G401 (cell line): Measurements from ENCODE around the gene NCAPG. TPM values are rescaled to one million over a fixed set of nuclear protein-coding genes. Genes with fewer than 3 reads are reported as not detected.

Experiments used
- DNase-seq: peaks from one replicate; pipeline ENCODE4 v3.0.0-alpha.2; 2015; ENCODE audit warnings: low spot score
- in situ Hi-C: cut with HindIII; loops from 2 replicates; pipeline ENCODE4 v1.10.0; 2016; ENCODE audit warnings: low sequenced_read_pairs, mixed read lengths
- total RNA-seq: library from RNA; depleted of rRNA; stranded (reverse); fragments of >200 nt; shearing (Covaris generic); gene quantifications from 2 replicates; pipeline ENCODE4 v1.2.3, GENCODE V29; 2014; rRNA removed

NCAPG gene
- total RNA-seq: 28.3 and 74.7 TPM in 2 replicates

DNA sequence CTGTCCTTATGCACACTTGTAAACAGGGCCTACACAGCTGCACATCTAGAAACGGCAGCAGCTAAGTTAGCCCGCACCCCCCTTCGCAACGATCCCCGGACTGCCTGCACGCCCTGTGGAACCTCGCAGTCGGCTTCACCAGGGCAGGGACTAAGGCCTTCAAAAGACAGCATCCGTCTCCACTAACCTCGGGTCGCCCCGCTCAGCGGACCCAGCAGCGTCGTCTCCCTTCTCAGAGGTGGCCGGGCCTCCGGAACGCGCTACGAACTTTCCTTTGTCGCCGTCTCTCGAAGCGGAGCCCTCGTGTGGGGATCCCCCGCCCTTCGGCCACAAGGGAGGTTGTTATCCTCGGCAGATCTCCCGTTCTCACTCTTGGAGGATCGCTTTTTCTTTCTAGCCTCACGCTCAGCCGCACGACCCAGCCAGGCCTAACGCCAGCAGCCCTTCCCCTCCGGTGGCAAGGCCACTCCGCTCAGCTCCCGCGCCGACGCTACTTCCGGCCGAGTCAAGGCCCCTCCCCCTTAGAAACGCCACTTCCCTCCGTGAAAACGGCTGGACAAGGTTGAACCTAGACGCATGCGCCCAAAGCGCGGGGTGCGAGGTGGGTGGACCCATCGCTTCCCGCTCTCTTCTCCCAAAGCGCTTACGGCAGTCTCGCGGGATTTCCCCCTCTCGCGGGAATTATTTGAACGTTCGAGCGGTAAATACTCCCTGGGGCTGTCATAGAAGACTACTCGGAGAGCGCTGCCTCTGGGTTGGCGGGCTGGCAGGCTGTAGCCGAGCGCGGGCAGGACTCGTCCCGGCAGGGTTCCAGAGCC lies at the start of gene NCAPG, which contains the start of gene DCAF16:
TSS of gene NCAPG (plus strand) at position 720 of the 818 bp plus-strand sequence. CDS start 99 bp downstream, outside the sequence.
TSS of gene DCAF16 (minus strand) at position 498 of the 818 bp plus-strand sequence. CDS start 6,616 bp downstream, outside the sequence.
- in situ Hi-C loops: no loop called here
- peak; percentile 100 for DNase-seq

GRCh38 chr4:17761062-17761461 lies 49.7 kb upstream of the NCAPG start:
- in situ Hi-C loops: no loop called here

GRCh38 chr4:17762726-17763125 lies 48.1 kb upstream of the NCAPG start:
- DNase-seq: peak; percentile 14
- in situ Hi-C loops: no loop called here

More at GRCh38 chr4:17761062-17761461, 49.7 kb upstream of the NCAPG start:
- DNase-seq: no peak

DNA sequence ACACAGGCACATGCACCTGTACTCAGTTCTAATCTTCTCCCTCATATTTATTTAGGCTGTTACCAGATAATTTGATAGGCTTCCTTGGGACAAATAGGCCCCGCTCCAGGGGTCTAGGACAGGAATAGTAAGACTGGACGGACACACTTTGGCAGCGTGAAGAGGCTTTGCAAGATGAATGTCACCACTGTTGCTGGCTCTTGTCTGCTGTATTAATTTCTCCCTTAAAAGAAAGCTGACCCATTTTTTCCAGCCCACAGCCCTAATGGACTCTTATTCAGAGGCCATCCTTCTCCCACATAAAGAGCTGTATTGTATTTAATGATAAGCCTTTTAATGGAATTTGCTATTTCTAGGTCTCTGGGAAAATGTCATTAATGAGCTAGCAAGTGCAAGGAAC lies 47.4 kb upstream of the NCAPG start:
- no peak for DNase-seq
- in situ Hi-C loops: no loop called here

GRCh38 chr4:17763931-17764330 lies 46.8 kb upstream of the NCAPG start:
- in situ Hi-C loops: no loop called here
- DNase-seq: no peak

- in situ Hi-C loops: no loop called here
- DNase-seq: no peak
These were observed 45.1 kb upstream of the NCAPG start for GRCh38 chr4:17765514-17766286.

DNA sequence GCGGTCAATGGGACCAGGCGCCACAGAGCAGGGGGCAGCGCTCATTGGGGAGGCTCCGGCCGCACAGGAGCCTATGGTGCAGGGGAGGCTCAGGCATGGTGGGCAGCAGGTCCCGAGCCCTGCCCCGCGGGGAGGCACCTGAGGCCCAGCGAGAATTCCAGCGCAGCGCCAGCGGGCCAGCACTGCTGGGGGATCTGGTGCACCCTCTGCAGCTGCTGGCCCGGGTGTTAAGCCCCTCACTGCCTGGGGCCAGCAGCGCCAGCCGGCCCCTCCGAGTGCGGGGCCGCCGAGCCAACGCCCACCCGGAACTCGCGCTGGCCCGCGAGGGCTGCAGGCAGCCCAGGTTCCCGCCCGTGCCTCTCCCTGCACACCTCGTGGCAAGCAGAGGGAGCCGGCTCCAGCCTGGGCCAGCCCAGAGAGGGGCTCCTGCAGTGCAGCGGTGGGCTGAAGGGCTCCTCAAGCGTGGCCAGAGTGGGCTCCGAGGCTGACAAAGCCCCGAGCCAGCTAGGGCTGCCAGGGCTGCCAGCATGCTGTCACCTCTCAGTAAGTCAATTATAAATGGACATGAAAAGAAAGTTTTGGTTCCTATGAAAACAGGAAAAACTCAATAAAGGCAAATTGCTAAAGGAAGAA lies 43.8 kb upstream of the NCAPG start:
- no peak for DNase-seq
- in situ Hi-C loops: no loop called here

- in situ Hi-C loops: no loop called here
These were observed 41.2 kb upstream of the NCAPG start for GRCh38 chr4:17769406-17770174.

DNA sequence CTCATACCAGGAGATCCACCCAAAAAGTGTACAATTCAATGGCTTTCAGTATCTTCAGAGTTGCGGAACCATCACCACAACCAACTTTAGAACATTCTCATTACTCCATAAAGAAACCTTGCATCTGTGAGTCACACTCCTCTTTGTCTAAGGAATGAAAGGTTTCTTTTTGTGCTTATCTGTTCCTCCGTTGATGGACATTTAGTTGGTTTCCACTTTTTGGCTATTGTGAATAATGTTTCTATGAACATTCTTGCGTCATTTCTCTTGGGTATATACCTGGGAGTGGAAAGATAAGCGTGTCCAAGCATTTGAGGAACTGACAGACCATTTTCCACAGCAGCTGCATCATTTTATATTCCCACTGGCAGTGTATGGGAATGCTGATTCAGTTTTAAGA lies 39.9 kb upstream of the NCAPG start:
- no peak for DNase-seq
- in situ Hi-C loops: no loop called here

More at GRCh38 chr4:17769406-17770174, 41.2 kb upstream of the NCAPG start:
- DNase-seq: peak; percentile 40

GRCh38 chr4:17771284-17771908 lies 39.4 kb upstream of the NCAPG start:
- in situ Hi-C loops: no loop called here
- DNase-seq: no peak

DNA sequence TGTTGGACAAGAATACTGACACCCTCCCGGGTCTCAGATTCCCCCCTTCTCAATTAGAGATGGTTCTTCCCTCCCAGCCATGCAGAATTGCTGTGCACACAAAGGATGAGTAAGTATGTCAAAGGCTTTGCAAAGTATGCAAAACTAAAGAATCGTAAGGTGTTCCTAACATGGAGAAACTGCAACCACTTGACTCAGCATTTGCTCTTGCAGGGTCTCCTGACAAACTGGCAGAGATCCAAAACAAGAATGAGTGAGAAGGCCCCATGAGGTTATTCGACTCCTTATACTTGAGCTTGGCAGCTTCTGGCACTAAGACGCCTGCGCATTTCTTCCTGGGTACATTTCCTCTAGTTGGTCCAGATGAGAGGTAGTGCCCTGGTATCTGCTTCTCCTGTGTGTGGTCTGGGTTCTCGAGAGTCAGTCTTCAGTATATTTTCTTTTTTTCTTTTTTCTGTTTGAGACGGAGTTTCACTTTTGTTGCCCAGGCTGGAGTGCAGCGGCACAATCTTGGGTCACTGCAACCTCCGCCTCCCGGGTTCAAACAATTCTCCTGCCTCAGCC lies 37.6 kb upstream of the NCAPG start:
- no peak for DNase-seq
- in situ Hi-C loops: no loop called here

DNA sequence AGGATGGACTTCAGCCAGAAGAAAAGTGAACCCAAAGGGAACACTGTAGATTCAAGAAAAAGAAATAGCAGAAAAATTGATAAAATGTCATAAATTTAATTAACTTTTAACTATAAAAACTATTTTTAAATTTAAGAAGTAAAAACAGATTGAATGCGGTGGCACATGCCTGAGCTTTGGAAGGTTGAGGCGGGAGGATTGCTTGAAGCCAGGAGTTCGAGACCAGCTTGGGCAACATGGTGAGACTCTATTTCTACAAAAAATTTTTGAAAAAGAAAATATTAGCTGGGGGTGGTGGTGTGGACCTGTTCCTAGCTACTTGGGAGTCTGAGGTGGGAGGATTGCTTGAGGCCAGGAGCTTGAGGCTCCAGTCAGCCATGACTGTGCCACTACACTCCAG lies 32.3 kb upstream of the NCAPG start:
- in situ Hi-C loops: no loop called here
- no peak for DNase-seq

DNA sequence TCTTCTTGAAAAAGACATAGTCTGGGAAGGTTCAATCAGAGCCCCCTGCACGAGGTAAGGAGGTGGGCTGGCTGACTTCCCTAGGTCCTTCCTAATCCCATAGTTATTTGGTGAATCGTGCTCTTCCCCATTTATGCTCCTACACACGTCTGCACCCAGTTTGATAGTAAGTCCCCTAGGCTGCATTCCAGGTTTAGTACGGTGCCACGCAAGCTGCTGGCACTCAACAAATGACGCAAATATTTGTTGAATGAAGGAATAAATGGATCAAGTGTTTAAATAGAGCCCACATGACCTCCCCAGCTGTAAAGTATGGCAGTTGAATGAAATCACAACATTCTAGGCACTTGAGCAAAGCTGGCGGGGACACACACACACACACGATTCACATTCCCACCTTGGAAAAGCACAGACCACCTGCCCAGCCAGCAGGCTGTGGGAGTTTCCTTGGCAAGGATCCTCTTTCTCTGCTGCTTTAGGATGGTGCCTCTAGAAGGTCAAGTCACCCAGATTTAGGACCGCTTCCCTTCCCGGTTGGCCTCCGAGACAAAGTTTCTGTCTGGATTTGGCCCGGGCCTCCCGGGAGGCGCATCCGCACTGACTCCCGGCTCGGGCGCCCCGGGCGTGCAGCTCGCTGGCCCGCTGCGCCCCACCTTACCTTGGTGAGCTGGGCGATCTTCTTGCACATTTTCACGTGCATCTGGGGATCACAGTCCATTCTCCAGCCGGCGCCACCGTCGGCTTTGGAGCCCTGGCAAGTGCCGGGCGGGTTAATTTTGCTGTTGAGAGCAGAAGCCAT lies 30.1 kb upstream of the NCAPG start:
- DNase-seq: no peak
- in situ Hi-C loops: no loop called here

DNA sequence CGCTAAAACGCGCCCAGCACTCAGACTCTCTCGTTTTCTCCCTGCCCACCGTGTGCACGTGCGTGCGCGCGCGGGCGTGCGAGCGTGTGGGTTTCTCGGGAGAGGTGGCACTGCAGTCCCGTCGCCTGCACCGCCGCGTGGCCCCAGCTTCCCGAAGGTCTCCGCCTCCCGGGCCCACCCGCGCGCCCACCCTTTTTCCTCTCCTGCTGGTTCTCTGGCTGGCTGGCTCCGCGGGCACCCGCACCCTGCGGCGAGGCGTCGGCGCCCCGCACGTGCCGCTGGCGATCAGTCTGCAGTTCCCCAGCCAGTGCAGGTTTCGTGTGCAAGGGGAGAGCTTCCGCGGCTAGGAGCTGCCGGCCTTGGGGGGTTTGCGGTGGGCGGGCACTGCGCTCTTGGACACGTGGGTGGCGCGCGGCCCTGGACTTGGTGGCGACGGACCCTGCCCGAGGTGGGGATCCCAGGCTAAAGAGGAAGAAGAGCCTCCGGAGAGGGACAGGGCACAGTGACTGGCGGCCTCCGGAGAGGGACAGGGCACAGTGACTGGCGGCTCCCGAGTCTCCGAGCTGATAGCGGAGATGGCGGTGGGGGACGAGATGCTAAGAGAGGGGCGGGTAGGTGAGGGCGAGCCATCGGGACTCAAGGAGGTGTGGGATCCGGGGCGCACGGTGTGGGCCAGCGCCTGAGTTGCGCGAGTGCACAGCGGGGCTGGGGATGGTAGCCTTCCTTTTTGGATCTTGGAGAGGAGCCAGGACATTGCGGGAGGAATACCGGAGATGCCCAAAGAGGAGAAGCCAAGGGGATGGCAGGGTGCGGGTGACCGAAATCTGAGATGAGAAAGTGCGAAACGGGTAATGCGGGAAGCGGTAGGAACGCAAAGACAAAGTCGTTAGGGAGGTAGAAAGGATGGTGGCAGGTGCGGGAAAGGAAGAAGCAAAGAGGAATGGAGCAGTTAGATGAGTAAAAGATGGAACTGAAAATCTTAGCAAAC lies 29.2 kb upstream of the NCAPG start, which contains the start of gene FAM184B:
TSS of gene FAM184B (minus strand) at position 322 of the 988 bp plus-strand sequence. CDS start 322 bp downstream, outside the sequence.
- in situ Hi-C loops: no loop called here
- DNase-seq: peak; percentile 24

DNA sequence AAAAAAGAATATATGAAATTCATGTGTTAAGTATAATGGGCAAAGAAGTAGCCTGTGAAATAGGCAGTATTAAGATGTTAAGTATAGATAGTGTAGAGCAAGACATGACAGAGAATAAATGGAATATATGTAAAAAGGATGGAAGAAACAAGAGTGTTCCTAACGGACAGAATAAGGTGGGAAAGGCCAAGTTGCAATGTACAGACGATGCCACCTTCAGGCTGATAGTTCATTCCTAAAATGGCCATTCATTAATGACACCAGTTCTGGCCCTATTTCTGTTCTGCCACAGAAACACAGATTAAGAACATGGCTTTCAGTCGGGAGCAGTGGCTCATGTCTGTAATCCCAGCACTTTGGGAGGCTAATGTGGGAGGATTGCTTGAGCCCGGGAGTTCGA lies 24.9 kb upstream of the NCAPG start:
- in situ Hi-C loops: no loop called here
- DNase-seq: no peak

DNA sequence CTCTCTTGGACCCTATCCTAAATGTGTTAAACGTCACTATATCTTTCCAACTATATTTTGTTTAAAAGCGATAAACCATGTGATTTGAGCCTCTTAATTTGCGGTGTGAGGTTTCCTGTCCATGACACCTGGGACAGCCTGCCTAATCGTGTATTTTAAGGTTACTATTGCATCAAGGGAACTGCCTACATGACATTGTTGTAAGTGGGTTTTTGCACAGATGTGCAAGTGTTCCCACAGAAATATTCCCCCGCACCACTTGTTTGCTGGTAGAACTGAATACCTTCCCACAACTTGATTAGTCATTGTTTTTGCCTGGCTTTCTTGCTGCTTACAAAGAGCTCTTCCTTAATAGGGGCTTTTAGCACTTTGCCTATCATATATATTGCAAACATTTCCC lies 24.2 kb upstream of the NCAPG start:
- DNase-seq: no peak
- in situ Hi-C loops: no loop called here
